Activated T-cell treated with anti-CD3 and anti-CD28 coated beads, Interleukin-2, amount 50 U/mL, for 4 hours (primary cell): ENCODE measurements around the gene SNCA. TPM values are rescaled to one million over a fixed set of nuclear protein-coding genes. Genes with fewer than 3 reads are reported as not detected.

Source experiments
- ATAC-seq, 2 donors: fragments of 200-7000 bp; cut with Tn5 transposase; one replicate each; pipeline ENCODE4 v1.10.0; 2021
- DNase-seq: peaks from one replicate; pipeline ENCODE4 v3.0.0-alpha.2; 2020
- H3K27me3 Mint-ChIP-seq: one replicate; pipeline ENCODE4 v1.8.0; 2021; ENCODE audit warnings: low read depth, mixed read lengths
- H3K36me3 Mint-ChIP-seq: one replicate; pipeline ENCODE4 v1.8.0; 2022; ENCODE audit warnings: mixed read lengths; ENCODE audit not compliant: insufficient read depth
- H3K4me1 Mint-ChIP-seq: one replicate; pipeline ENCODE4 v1.8.0; 2021; ENCODE audit warnings: low read depth, mixed read lengths
- H3K4me3 Mint-ChIP-seq: one replicate; pipeline ENCODE4 v1.8.0; 2021; ENCODE audit warnings: mild to moderate bottlenecking, moderate library complexity, mixed read lengths
- H3K9me3 Mint-ChIP-seq: one replicate; pipeline ENCODE4 v1.8.0; 2021; ENCODE audit warnings: mixed read lengths
- total RNA-seq, 3 donors: library from RNA; stranded (reverse); gene quantifications; one replicate each; pipeline ENCODE4 v1.2.1, GENCODE V29; 2021

SNCA gene
- total RNA-seq, 3 donors from 2014 or later, result 0.37 to 1.2 (median 0.60) TPM

GRCh38 chr4:89722517-89722916 is 114.4 kb downstream of the SNCA start:
- H3K36me3 Mint-ChIP-seq, result no peaks in the 10 kb centered on the region
- ATAC-seq, result no peak
- H3K9me3 Mint-ChIP-seq, result no peaks in the 10 kb centered on the region
- no peaks in the 10 kb centered on the region for H3K4me1 Mint-ChIP-seq
- DNase-seq, result no peak
- H3K4me3 Mint-ChIP-seq, result no peak overlapping the region
- peaks cover 3% of the 10 kb centered on the region for H3K27me3 Mint-ChIP-seq

- H3K36me3 Mint-ChIP-seq, result no peaks in the 10 kb centered on the region
- DNase-seq (no peak), ATAC-seq (no peak)
- peaks cover 3% of the 10 kb centered on the region for H3K27me3 Mint-ChIP-seq
- no peaks in the 10 kb centered on the region for H3K9me3 Mint-ChIP-seq
- no peaks in the 10 kb centered on the region for H3K4me1 Mint-ChIP-seq
- H3K4me3 Mint-ChIP-seq, result no peak overlapping the region
Observed at GRCh38 chr4:89720981-89721380, 116.0 kb downstream of the SNCA start.

DNA sequence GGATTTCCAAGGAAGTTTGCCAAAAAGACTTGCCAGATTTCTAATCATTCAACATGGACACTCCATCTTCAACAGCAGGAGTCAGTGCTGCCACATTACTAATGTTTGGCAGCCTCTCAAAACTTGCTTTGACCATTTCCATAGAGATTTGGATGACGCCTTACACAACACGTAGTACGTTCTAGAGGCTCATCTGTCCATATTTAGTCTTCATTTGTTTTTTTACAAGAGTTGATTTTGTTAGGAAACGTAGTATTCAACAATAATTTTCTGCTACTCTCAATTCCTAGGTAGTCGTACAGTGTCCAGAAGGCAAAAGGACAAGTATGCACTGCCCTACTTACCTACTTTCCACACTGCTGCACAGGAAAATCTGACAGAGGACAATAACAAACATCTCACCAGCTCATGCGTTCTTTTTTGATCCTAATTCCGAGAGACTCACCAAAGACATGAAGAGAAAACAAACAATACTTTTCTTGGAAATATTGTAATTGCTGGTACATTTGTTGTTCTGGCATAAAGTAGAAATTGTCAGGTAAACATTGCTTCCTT is 117.3 kb downstream of the SNCA start:
- Mint-ChIP-seq H3K4me1 (no peaks in the 10 kb centered on the region), H3K36me3 (no peaks in the 10 kb centered on the region), H3K9me3 (no peaks in the 10 kb centered on the region), H3K27me3 (peaks cover 3% of the 10 kb centered on the region), H3K4me3 (no peak overlapping the region)
- ATAC-seq (no peak), DNase-seq (no peak)

DNA sequence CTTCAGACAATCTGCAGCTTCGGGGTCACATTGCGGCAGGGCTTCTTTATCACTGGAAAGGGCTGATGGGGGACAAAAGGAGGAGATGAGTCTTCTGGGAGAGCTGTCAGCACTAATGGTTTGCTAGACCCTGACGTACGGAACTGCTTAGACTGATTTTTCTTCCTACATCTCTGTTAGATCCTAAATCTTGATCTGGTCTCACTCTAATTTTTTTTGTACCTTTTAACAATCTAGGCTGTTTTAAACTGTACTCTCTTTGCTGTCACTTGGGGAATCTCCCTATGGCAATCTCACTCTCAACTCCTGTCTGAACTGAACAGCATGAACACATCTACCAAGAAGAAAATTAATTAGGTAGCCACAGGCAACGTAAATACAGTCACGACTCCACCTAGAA is 120.1 kb downstream of the SNCA start:
- DNase-seq (no peak), ATAC-seq (no peak)
- Mint-ChIP-seq H3K9me3 (no peaks in the 10 kb centered on the region), H3K27me3 (no peaks in the 10 kb centered on the region), H3K4me1 (no peaks in the 10 kb centered on the region), H3K36me3 (no peaks in the 10 kb centered on the region), H3K4me3 (no peak overlapping the region)

DNA sequence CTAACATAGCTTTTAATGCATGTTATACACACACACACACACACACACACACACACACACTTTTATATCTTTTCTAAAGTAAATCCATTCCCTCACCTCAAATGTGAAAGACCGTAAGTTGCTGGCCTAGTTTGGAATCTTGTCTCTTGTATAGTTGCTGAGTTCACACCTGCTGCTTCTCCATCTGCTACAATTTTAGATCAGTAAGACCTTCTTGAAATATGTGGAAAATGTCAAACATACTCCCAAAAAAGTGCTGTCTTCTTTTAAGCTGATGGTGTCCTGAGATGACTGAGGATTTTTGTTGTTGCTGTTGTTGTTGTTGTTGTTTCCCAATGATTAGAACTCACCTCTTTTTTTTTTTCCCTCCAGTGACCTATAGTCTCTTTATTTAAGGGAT is 121.3 kb downstream of the SNCA start:
- H3K36me3 Mint-ChIP-seq, result no peaks in the 10 kb centered on the region
- DNase-seq (no peak), ATAC-seq (no peak)
- no peaks in the 10 kb centered on the region for H3K4me1 Mint-ChIP-seq
- no peaks in the 10 kb centered on the region for H3K27me3 Mint-ChIP-seq
- H3K9me3 Mint-ChIP-seq, result no peaks in the 10 kb centered on the region
- H3K4me3 Mint-ChIP-seq, result no peak overlapping the region

DNA sequence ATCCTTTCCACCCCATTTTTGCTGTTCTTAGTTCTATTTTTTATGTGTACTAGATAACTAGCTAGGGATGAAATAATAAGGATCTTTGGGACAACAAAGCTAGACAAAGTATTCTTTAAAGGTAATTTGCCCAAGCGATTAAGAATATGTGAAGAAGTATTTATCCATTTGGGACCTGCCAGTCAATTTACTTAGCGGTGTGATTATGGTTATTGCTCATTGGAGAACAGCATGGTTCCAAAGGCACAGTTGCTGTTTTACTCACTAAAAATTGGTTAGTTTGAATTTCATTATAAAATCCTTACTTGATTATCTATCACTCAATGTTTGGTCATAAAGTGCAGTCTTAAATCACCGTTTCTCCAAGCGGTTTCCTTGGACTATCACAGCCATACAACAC is 124.1 kb downstream of the SNCA start:
- H3K27me3 Mint-ChIP-seq, result no peaks in the 10 kb centered on the region
- H3K36me3 Mint-ChIP-seq, result no peaks in the 10 kb centered on the region

GRCh38 chr4:89712141-89712540 is 124.8 kb downstream of the SNCA start:
- ATAC-seq, result no peak
- no peaks in the 10 kb centered on the region for H3K4me1 Mint-ChIP-seq

More for the DNA sequence above, 124.1 kb downstream of the SNCA start:
- no peaks in the 10 kb centered on the region for H3K9me3 Mint-ChIP-seq
- ATAC-seq (no peak), DNase-seq (no peak)
- no peaks in the 10 kb centered on the region for H3K4me1 Mint-ChIP-seq
- no peak overlapping the region for H3K4me3 Mint-ChIP-seq

GRCh38 chr4:89708903-89709421 is 128.0 kb downstream of the SNCA start:
- Mint-ChIP-seq H3K9me3 (no peaks in the 10 kb centered on the region), H3K36me3 (no peaks in the 10 kb centered on the region), H3K4me1 (no peaks in the 10 kb centered on the region), H3K27me3 (no peaks in the 10 kb centered on the region), H3K4me3 (no peak overlapping the region)
- DNase-seq (no peak), ATAC-seq (no peak)

More at GRCh38 chr4:89712141-89712540, 124.8 kb downstream of the SNCA start:
- H3K27me3 Mint-ChIP-seq, result no peaks in the 10 kb centered on the region
- no peak overlapping the region for H3K4me3 Mint-ChIP-seq
- no peak for DNase-seq
- no peaks in the 10 kb centered on the region for H3K9me3 Mint-ChIP-seq
- no peaks in the 10 kb centered on the region for H3K36me3 Mint-ChIP-seq

DNA sequence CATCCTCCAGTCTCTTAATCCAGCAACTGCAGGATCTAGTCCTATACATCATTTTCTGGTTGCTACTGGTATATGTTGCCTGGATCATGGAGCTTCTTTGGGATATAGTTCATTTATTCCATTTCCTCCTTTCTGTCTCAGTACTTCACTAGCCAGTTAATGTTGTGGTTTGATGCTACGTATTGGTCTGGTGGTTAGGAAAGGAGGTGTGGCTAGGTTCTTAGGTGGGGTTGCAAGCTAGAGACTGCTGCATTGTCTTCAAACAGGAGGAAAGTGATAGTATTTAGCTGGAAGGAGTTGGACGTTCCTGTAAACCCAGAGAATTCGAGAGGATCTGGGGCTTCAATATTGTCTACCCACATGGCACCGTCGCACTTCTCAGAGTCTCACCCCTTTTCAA is 129.5 kb downstream of the SNCA start:
- no peak for DNase-seq
- no peak overlapping the region for H3K4me3 Mint-ChIP-seq
- no peak for ATAC-seq
- H3K4me1 Mint-ChIP-seq, result no peaks in the 10 kb centered on the region
- no peaks in the 10 kb centered on the region for H3K27me3 Mint-ChIP-seq
- no peaks in the 10 kb centered on the region for H3K36me3 Mint-ChIP-seq
- no peaks in the 10 kb centered on the region for H3K9me3 Mint-ChIP-seq

- DNase-seq, result no peak
- Mint-ChIP-seq H3K36me3 (peaks cover 3% of the 10 kb centered on the region), H3K4me1 (no peaks in the 10 kb centered on the region), H3K9me3 (no peaks in the 10 kb centered on the region), H3K27me3 (no peaks in the 10 kb centered on the region), H3K4me3 (no peak overlapping the region)
- ATAC-seq, result no peak
Observed at GRCh38 chr4:89704651-89705395, 132.1 kb downstream of the SNCA start.

DNA sequence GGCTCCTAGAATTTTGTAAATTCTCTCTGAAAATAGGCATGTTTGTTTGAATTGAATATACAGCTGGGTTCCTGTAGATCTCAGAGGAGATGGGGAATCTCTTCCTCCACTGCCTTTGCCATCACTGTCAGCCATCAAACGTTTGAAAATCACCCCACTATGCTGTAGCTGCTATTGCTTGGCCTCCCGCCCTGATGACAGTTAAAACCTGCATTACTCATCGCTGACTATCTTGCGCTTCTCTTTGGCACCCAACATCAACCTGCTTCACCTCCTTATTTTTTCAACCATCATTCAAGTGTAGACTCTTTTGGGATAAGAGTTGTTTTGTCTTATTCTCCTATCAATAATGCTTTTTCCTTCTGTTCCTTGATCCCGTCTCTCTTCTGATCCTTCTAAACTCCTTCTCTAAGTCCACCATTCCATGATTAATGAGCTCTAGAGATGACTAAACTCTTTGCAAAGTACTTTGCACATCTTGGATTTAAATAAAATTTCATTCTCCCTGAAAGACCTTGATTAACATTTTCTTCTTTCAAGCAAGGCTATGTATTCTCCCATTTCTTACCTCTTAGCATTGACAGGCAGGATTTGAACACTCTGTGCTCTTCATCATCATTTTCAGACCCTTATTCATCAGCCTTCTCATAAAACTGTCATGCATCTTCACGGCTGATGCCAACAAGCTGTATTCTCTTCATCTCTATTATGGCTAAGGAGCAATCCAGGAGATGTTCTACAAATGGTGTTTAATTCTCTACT is 133.0 kb downstream of the SNCA start:
- Mint-ChIP-seq H3K4me1 (no peaks in the 10 kb centered on the region), H3K4me3 (no peak overlapping the region), H3K27me3 (no peaks in the 10 kb centered on the region), H3K9me3 (no peaks in the 10 kb centered on the region), H3K36me3 (peaks cover 3% of the 10 kb centered on the region)
- DNase-seq, result no peak
- ATAC-seq, result no peak

DNA sequence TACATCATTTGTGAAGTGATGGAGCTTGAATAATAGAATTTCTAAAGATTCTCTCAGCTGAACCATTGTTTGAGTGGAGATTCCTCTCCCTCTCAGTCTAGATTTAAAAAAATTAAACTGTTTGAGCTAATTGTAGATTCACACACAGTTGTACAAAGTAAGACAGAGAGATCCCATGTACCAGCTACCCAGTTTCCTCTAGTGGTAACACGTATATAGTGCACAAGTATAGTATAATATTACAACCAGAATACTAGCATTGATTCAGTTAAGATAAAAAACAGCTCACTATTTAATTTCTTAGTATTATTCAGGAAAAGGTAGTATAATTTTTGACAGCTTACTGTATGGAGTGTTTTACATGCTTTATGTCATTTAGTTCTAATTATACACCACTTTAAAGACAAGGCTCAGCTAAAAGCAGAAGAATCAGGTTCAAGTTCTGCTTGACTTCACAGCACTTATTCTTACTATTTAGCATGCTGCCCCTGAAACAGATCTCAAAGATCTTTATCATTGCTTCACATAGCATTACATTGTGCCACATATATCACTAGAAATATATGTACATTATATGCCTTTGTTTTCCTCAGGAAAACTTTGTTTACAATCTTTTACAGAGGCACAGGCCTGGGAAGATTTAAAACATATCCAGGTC is 136.1 kb downstream of the SNCA start:
- Mint-ChIP-seq H3K36me3 (peaks cover 3% of the 10 kb centered on the region), H3K9me3 (no peaks in the 10 kb centered on the region), H3K4me3 (no peak overlapping the region), H3K27me3 (no peaks in the 10 kb centered on the region), H3K4me1 (no peaks in the 10 kb centered on the region)
- DNase-seq (no peak), ATAC-seq (no peak)

DNA sequence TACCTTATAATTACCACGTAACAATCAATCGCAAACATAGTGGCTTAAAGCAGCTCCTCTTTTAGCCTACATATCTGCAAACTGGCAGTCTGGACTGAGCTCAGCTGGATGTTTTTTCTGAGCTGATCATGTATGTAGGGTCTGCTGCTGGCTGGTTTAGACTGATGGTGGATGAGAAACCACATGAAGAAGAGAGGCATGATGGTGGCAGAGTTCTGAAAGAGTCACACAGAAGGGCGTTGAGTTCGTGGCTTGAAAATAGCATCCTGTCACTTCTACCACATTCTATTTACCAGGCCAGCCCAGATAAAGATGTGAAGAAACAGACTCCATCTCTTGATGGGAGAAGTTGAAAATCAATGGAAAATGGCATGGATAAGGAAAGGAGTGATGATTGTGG is 151.3 kb downstream of the SNCA start:
- no peak overlapping the region for H3K4me3 Mint-ChIP-seq
- peaks cover 7% of the 10 kb centered on the region for H3K27me3 Mint-ChIP-seq
- H3K4me1 Mint-ChIP-seq, result peaks cover 1% of the 10 kb centered on the region
- DNase-seq, result no peak
- no peaks in the 10 kb centered on the region for H3K36me3 Mint-ChIP-seq
- H3K9me3 Mint-ChIP-seq, result no peaks in the 10 kb centered on the region
- ATAC-seq, result no peak

- Mint-ChIP-seq H3K9me3 (no peaks in the 10 kb centered on the region), H3K27me3 (peaks cover 7% of the 10 kb centered on the region), H3K36me3 (no peaks in the 10 kb centered on the region), H3K4me3 (no peak overlapping the region), H3K4me1 (peaks cover 1% of the 10 kb centered on the region)
- DNase-seq, result no peak
- ATAC-seq, result no peak
Observed at GRCh38 chr4:89685277-89685676, 151.7 kb downstream of the SNCA start.
